DMS53 treated with DMSO at 0.1 percent for 48 hours (cell line): ENCODE measurements around the gene IFNLR1.

ENCODE experiments used
- DNase-seq: peaks from one replicate; lab custom pipeline; 2025; ENCODE audit not compliant: unreplicated experiment; lab: John Stamatoyannopoulos, UW

The IFNLR1 gene

GRCh38 chr1:24150234-24151174 lies 36.6 kb downstream of the IFNLR1 start:
- DNase-seq = peak; percentile 82

GRCh38 chr1:24149866-24150233 lies 37.2 kb downstream of the IFNLR1 start:
- no peak for DNase-seq

GRCh38 chr1:24147816-24148215 lies 39.3 kb downstream of the IFNLR1 start:
- DNase-seq = no peak

GRCh38 chr1:24147194-24147593 lies 39.9 kb downstream of the IFNLR1 start:
- DNase-seq = no peak

GRCh38 chr1:24142546-24143534 lies 44.2 kb downstream of the IFNLR1 start, which contains the start of gene IL22RA1:
Gene IL22RA1, minus strand, starts transcription at chr1:24143140. Its CDS starts 58 bp downstream, at chr1:24143082.
- no peak for DNase-seq

- no peak for DNase-seq
These were observed 45.6 kb downstream of the IFNLR1 start for GRCh38 chr1:24141311-24141997.

GRCh38 chr1:24140741-24141181 lies 46.3 kb downstream of the IFNLR1 start:
- DNase-seq = no peak

GRCh38 chr1:24139841-24140425 lies 47.2 kb downstream of the IFNLR1 start:
- no peak for DNase-seq

- no peak for DNase-seq
These were observed 47.9 kb downstream of the IFNLR1 start for GRCh38 chr1:24139222-24139489.

- DNase-seq = no peak
These were observed 48.4 kb downstream of the IFNLR1 start for GRCh38 chr1:24138476-24139221.

- no peak for DNase-seq
These were observed 50.0 kb downstream of the IFNLR1 start for GRCh38 chr1:24136956-24137539.

- DNase-seq = no peak
These were observed 52.7 kb downstream of the IFNLR1 start for GRCh38 chr1:24134376-24134775.

GRCh38 chr1:24133819-24134218 lies 53.3 kb downstream of the IFNLR1 start:
- no peak for DNase-seq

- DNase-seq = no peak
These were observed 56.7 kb downstream of the IFNLR1 start for GRCh38 chr1:24130385-24130784.

- DNase-seq = no peak
These were observed 59.2 kb downstream of the IFNLR1 start for GRCh38 chr1:24127801-24128363.

- no peak for DNase-seq
These were observed 59.8 kb downstream of the IFNLR1 start for GRCh38 chr1:24127134-24127800.

GRCh38 chr1:24126672-24127023 lies 60.4 kb downstream of the IFNLR1 start:
- DNase-seq = no peak

GRCh38 chr1:24126018-24126671 lies 60.9 kb downstream of the IFNLR1 start:
- DNase-seq = no peak
